Measurements from ENCODE around the gene CD9.

CD9 gene

GRCh38 chr12:6271281-6271680, 71.1 kb downstream of the CD9 start:
- H3K27ac ChIP-seq = no peak overlapping the region

GRCh38 chr12:6272300-6273204, 72.4 kb downstream of the CD9 start:
- peak overlapping the region; percentile 95 for H3K27ac ChIP-seq
- peak; percentile 96 for DNase-seq (ENCODE audit: low read depth, low spot score)

More at GRCh38 chr12:6271281-6271680, 71.1 kb downstream of the CD9 start:
- DNase-seq (ENCODE audit: low read depth, low spot score) = no peak

- peak overlapping the region; percentile 95 for H3K27ac ChIP-seq
- DNase-seq (ENCODE audit: low read depth, low spot score) = no peak
Measured at GRCh38 chr12:6273205-6273540, 73.0 kb downstream of the CD9 start.

GRCh38 chr12:6273541-6274230, 73.5 kb downstream of the CD9 start:
- H3K27ac ChIP-seq = peak overlapping the region; percentile 95
- no peak for DNase-seq (ENCODE audit: low read depth, low spot score)

GRCh38 chr12:6274231-6275221, 74.3 kb downstream of the CD9 start:
- H3K27ac ChIP-seq = no peak overlapping the region
- DNase-seq (ENCODE audit: low read depth, low spot score) = no peak

GRCh38 chr12:6275928-6276887, 76.0 kb downstream of the CD9 start:
- no peak for DNase-seq (ENCODE audit: low read depth, low spot score)
- no peak overlapping the region for H3K27ac ChIP-seq

GRCh38 chr12:6276956-6277620, 76.9 kb downstream of the CD9 start:
- H3K27ac ChIP-seq = peak overlapping the region; percentile 93
- DNase-seq (ENCODE audit: low read depth, low spot score) = no peak

- peak overlapping the region; percentile 93 for H3K27ac ChIP-seq
- DNase-seq (ENCODE audit: low read depth, low spot score) = no peak
Measured at GRCh38 chr12:6277982-6278438, 77.8 kb downstream of the CD9 start.

GRCh38 chr12:6278439-6279255, 78.4 kb downstream of the CD9 start:
- no peak for DNase-seq (ENCODE audit: low read depth, low spot score)

GRCh38 chr12:6279256-6279628, 79.0 kb downstream of the CD9 start:
- H3K27ac ChIP-seq = peak overlapping the region; percentile 93
- no peak for DNase-seq (ENCODE audit: low read depth, low spot score)

More at GRCh38 chr12:6278439-6279255, 78.4 kb downstream of the CD9 start:
- peak overlapping the region; percentile 93 for H3K27ac ChIP-seq

- peak overlapping the region; percentile 93 for H3K27ac ChIP-seq
- DNase-seq (ENCODE audit: low read depth, low spot score) = no peak
Measured at GRCh38 chr12:6279631-6280030, 79.4 kb downstream of the CD9 start.

- H3K27ac ChIP-seq = peak overlapping the region; percentile 93
- DNase-seq (ENCODE audit: low read depth, low spot score) = no peak
Measured at GRCh38 chr12:6280053-6280469, 79.9 kb downstream of the CD9 start.

GRCh38 chr12:6280672-6281071, 80.5 kb downstream of the CD9 start:
- no peak for DNase-seq (ENCODE audit: low read depth, low spot score)
- H3K27ac ChIP-seq = peak overlapping the region; percentile 93

- no peak overlapping the region for H3K27ac ChIP-seq
- no peak for DNase-seq (ENCODE audit: low read depth, low spot score)
Measured at GRCh38 chr12:6281081-6281809, 81.0 kb downstream of the CD9 start.

- H3K27ac ChIP-seq = no peak overlapping the region
- DNase-seq (ENCODE audit: low read depth, low spot score) = no peak
Measured at GRCh38 chr12:6282453-6282840, 82.2 kb downstream of the CD9 start.

- no peak overlapping the region for H3K27ac ChIP-seq
- DNase-seq (ENCODE audit: low read depth, low spot score) = no peak
Measured at GRCh38 chr12:6284273-6284672, 84.1 kb downstream of the CD9 start.

GRCh38 chr12:6285063-6285477, 84.9 kb downstream of the CD9 start:
- DNase-seq (ENCODE audit: low read depth, low spot score) = no peak
- H3K27ac ChIP-seq = peak overlapping the region; percentile 74

Data from epithelial cell of prostate (primary cell).